GM19372 (cell line): ENCODE data around the gene CACNA2D2.

Source experiments
- ATAC-seq: cut with Tn5 transposase; IDR thresholded peaks from one replicate; pipeline ENCODE4 v1.9.1; 2021; ENCODE audit warnings: mild to moderate bottlenecking, low read depth, moderate library complexity; ENCODE audit not compliant: unreplicated experiment

CACNA2D2 gene

DNA sequence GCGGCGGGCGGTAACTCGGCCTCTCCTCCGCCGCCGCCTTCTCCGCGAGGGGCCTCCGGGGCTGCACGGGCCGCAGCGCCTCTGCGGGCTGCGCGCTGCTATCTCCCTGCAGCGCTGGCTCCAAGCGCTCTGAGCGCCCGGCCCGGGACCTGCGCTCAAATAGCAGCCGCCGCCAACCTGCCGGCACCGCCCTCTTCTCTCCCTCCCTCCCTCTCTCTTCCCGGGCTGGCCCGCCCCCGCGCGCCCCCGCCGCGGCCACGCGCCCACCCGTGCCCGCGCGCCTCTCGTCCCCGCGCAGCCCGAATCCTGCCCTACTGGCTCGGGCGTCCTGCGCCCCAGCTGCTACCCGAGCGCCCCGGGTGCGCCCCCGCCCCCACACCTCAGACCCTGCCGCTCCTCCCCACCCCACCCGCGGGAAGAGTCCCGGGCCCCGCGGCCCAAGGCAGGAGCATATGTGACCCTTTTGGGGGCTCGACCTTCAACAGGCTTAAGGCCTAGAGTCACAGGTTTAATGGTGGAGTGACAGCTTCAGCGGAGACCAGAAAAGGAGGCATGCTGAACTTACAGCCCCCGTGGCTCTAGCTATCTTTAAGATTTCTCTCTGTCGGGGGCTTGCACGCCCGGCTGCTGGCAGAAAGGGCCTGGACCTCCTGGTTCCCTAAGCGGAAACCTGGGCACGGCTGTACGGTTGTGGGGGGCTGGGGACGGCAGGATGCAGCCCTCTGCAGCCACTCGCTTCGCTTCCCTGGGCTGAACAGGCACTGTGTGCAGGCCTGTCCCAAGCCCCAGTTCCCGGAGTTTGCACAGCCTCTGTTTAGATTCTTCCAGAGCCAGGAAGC is at the start of gene CACNA2D2:
TSS of gene CACNA2D2 (minus strand) at position 131 of the 839 bp plus-strand sequence. CDS start 211 bp downstream, outside the sequence.
- no peak for ATAC-seq

DNA sequence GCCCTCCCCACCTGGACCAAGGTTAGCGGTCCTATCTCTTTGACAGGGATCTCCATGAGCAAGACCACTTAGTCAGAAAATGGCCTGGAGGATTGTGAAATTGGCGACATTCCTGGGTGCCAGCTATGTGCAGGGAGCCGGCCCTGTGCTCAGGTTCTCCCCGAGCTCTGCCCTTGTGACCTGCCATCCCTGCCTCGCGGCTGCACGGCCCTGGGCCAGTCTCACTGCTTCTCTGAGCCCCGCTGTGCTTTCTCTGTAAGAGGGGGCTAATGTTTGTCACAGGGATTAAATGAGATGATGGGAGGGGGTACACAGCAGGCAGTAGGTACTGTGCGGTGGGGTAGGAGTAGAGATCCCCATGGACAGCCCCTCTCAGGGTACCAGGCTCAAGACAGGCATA is 49.2 kb upstream of the CACNA2D2 start:
- ATAC-seq, result no peak

DNA sequence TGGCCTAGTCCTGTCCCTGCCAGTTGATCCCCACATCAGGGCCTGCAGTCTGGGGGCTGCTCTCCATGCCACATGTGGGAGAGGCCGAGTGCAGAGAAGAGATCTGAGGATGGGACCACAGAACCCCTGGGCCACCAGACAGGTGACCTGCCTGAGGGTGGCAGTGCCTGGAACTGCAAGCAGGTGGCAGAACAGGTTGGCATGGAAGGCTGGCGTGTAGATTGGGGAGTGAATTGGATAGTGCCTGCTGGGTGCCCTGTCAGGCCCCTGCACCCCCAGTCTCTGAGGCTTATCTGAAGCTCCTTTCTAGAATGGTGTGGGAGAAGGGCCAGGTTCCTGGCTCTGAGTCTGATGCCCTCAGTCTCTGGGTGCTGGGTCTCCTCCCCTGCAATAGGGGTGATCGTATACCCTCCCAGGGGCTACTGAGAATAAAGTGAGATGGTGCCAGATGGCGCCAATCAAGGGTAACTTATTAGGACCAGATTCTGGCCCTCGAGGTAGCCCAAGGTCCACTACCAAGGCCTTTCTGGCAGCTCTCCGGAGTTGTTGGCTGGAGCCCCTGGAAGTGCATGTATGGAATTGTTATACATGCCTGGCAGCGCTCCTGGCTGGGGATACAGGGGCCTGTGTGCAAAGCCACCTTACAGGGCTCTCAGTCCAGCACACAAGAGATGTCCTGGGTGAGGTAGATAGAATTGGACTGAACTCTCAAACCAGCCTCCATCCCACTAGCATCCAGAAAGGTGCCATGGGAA is 48.4 kb upstream of the CACNA2D2 start:
- no peak for ATAC-seq

DNA sequence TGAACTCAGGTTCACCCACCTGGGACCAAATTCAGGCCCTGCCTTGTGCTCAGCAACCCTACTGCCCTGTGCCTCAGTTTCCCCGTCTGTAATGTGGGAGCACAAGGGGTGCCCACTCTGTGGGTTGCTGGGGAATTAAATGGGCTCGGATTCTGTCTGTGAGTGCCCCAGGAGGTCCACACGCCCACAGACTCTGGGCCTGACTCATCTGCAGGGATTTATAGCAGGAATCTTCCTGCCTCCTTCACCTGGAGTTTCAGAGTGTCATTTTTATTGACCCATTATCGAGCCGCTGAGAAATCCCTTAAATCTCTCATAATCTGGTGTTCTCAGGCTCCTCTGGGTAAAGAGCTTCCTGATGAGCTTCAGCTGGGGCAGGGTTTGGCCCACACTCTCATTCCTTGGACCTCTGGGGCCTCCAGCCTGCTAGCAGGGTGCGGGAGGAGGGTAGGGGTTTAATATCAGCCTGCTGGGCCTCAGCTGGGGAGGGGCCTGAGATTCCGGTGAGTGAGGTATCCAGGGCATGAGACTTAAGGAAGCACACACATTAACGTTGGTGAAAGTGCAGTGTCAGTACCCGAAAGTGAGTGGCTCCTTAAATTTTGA is 47.7 kb upstream of the CACNA2D2 start:
- ATAC-seq, result no peak

DNA sequence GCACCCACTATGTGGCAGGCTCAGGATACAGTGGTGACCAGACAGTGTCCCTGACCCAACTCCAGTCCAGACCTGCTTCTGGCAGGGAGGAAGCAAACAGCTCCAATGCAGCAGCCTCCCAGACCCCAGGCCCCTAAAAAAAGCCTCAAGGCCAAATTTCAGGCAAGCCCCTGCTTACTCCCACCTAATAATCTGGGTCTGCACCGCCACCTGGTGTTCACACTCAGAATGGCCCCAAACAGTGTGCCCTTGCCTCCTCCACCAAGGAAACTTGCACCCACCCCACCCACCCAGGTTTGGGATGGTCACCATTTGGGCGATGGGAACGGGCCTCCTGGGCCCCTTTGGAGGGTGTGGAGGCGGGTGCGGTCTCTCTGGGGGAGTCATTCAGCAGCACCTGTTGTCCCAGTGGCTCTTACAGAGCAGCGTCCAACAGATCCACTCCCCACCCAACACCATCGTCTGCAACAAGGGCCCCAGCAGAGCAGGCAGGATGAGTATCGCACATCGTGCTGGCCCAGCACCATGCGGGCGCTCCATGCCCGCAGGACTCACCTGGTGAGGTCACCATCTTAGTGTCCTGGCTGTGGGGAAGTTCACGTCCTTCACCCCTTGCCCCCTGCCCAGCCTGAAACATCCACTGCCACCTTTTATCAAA is 46.8 kb upstream of the CACNA2D2 start:
- no peak for ATAC-seq

DNA sequence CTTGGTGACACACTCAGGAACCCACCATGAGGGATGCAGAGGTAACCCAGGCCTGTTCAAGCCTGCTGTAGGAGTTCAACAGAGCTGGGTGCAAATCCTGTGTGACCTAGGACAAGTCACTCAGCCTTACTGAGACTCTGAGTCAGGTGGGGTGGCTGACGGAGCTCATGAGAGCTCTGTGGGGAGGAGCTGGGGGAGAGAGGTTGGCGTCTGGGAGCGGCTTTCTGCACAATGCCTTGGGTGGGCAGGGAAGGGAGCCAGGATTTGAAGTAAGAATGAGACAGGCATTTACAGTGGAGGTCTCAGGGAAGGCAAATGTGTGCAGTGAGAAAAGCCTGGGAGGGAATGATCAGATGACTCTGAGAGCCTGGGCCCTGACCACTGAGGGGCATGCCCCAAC is 45.8 kb upstream of the CACNA2D2 start:
- ATAC-seq, result no peak

DNA sequence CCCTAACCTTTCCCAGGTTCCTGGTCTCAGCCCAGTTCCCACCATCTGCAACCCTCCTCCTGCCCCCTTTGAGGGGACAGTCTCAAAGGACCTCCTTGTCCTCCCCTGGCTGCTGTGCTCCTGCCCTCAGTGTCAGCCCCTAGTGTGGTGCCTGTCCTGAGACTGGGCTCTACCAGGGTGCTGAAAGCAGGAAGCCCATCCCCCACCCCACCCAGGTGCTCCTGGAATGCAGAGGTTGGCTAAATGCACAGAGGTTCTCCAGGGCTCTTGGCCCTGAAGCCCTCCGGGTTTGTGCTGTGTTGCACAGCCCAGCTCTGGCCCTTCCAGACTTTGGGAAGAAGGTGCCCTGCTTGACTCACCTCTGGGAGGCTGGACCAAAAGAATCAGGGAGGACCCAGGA is 42.3 kb upstream of the CACNA2D2 start:
- no peak for ATAC-seq

DNA sequence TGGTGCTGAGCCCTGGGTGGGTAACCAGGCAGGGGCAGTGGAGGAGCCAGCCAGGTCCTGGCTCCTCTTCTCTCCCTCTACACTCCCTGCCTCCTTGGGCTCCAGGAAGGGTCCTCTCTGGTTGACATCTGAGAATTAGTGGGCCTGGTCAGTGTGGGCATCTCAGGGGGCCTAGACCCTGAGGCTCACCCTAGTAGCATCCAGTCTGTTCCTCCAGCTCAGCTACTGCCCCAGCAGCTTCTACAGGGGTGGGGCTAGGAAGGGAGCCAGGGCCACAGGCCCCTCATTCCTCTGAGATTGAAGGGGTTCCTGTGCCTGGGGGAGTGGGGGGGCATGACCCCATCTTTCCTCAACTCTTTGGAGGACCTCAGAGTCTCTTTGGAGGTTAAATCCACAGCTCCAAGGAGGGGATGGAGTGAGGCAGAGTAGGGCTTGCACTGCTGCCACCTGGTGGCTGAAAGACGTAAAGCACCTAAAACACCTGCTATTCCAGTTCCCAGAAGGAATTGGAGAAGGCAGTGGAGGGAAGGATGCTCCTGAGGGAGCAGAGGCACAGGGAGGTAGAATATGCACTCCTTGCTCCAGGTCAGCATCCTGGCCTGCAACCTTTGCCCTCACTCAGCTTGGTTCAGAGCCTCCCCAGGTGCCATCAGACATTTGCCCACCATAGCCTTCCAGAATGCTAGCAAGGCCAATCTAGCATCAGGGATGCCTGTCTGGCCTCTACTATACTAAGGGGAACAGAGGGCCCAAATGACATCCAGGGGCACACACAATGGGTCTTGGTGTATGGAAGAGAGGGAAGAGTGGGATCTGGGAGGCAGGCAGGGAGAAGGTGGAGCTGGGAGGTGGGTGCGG is 39.0 kb upstream of the CACNA2D2 start:
- no peak for ATAC-seq

DNA sequence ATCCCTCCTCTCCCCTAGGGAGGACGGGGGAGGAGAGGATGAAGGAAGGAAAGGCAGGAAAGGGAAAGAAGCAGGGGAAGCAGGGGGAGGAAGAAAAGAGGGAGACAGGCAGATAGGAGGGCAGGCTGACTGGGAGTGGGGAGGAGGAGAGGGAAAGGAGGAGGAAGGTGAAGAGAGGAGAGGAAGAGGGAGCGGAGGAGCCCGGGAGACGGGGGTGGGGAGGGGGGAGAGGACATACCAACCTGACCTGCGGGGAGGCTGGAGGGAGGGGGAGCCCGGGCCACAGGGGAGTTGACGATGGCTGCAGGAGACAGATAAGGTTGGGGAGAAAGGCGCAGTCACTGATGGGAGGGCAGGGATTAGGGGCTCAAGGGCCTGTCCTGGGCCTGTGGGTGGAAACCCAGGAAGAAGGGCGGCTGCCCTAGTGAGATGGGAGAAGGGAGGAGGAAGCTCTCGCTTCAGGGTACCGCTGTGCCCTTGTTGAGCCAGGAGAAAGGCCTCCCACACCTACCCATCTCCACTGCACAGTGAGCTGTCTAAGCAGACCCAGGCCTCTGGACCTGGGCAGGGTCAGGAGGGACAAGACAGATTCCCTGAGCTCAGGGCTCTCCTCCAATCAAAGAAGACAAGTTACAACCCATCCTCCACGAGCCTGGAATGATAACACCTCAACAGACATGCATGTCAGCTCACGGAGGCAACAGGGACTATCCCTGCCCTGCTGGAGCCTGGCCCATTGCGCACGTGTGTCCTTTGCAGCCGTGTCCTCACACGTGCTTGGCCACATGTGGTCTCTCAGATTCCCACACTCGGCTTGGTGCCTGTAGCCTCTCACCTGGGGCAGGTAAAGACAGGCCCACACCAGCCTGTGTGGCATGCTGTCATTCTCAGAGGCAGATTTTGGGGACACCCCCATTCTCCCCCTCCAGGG is 36.2 kb upstream of the CACNA2D2 start:
- ATAC-seq, result no peak

DNA sequence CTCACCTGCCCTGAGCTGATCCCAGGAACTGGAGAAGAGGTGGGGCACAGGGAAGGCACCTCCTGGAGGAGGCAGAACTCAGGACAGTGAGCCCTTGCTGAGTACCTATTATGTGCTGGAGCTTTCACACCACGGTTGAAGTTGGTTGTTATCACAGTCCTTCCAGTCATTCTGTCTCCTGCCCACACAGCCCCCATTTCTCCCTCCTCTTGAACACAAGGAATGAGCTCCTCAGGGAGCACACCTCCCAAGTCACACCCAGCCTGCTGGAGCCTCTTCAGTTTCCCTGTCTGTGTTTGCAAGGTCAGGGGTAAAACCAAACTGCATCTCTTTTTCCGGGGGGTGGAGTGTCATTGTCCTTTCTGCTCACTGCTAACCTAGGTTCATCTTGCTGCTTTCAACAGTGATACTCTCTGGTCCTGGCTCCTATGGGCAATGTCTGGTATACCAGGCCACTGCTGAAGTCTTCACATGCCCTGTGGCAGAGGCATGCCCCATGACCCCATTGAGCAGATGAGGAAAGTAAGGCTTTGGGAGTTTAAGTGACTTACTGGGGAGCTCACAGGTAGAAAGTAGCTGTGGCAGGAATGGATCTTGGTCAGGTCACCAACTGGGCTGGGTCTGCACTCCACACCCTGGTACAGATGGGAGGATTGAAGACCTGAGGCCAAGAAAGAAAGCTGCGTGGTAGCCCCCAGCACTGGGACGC is 34.1 kb upstream of the CACNA2D2 start:
- no peak for ATAC-seq

DNA sequence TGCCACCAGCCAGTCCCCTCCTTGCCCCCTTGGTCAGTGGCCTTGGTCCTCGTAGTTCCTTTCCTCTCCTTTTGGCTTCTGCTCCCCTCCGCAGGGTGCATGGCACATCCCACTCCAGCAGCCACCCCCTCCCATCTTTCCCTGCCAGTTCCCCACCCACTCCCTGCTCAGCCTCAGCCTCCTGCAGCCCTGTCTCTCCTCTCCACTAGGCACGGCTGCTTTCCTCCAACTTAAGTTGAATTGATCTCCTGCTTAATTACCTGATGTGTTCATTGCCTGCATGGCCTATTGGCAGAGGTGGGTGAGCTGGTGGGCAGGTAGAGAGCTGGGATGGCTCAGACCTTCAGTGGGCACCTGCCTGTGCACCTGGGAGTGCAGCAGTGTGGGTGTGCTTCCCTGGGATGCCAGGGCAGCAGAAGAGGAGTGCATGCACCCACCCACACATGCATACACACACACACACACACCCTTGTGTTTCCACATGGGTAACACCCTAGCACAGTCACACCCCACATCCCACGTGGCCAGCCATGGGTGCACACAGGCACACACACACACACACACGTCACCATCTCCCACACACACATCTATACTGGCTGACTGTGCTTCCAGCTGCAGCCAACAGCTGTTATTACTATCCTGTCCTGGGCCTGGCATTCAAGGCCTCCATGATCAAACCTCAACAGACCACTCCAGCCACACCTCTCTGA is 33.2 kb upstream of the CACNA2D2 start:
- ATAC-seq, result no peak

DNA sequence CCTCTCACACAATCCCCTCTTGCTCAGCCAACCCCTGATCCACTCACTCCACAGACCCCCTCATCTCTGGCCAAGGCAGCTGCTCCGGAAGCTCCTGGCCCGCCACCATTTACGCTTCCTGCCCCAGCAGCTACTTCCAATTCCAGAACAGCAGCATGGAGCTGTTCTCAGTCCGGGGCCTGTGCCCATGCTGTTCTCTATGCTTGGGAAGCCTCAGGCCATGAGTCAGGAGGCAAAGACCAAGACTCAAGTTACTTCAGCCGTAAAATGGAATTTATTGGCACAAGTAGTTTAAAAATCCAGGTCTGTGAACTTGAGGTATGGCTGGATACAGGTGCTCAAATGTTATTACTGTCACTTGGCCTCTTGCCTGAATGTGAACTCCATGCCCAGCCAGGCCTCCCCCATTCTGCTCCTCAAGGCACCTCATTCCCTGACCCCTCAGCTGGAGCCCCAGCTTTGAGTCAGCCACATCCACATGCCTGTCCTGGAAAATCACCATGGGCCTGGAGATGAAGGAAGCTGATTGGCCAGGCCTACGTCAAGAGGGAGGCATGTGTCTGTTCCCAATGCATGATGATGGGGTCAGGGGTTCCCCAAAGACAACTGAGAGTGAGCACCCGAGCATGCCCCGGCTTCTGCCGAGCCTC is 31.4 kb upstream of the CACNA2D2 start:
- no peak for ATAC-seq

DNA sequence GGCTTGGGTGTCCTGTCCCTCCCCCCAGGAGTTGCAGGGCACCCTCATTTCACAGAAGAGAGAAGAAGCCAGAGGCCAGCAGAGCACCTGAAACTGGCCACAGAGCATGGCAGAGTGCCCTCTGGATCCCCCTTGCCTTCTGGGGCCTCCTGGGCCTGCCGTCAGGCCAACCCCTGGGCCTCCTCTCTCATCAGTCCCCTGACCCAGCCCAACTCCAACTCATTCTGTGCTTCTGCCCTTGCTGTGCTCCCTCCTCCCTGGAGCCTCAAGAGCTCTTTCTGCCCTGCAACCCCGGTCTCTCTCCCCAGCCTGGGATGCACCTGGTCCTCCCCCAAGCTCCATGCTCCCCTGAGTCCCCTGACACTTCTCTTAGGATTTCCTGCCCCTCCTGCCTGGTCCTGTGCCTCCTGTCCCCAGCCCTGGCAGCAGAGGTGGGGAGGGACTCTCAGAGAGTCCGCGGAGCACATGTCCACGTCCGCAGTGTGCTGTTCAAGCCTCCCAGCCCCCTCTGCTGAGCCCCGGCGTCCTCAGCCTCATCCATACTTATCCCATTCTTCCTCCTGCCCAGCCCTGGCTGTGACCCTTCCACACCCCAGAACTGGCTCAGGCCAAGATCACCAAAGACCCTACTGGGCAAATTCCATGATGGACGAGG is 30.5 kb upstream of the CACNA2D2 start:
- ATAC-seq, result no peak

DNA sequence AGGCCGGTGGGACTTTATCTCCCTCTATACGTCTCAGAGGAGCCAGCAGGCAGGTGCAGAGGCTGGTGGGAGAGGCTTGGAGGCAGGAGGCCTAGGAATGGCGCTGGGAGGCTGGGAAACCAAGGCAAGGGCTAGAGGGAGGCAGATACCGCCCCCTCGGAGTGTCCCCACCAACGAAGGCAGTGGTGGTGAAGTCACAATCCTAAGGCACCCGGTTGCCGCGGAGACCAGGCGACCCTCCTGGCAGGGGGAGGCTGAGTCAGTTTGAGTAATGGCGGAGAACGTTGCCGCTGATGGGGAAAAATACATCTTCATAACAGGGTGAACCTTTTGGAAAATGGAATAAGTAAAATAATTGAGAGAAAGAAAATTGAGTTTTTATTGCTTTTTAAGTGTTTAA is 29.9 kb upstream of the CACNA2D2 start:
- no peak for ATAC-seq

DNA sequence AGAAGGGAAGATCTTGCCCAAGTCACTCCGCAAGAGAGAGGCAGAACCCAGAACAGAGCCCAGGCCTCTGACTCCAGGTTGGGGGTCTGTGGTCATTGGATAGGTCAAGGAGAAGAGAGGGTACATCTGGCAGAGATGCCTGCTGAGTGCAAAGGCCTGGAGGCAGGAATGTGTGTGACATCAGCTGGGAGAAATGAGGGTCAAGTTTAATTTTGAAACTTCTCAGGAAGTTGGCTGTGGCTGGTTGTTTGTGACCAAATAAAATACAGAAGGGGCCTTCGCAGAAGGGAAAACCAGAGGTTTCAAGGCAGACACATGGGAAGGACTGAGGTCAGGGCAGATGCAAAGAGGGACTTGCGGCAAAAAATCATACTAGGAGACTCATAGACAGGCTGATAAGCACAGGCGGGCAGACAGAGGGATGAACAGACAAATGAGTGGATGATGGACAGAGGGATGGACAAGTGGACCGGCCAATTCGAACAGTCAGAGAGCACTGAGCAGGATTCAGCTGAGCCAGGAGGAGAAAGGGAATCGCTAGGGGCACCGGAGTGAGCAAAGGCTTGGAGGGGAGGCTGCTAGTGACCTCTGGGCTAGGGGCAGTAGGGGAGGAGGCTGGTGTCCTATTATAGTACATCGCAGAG is 28.8 kb upstream of the CACNA2D2 start:
- no peak for ATAC-seq

DNA sequence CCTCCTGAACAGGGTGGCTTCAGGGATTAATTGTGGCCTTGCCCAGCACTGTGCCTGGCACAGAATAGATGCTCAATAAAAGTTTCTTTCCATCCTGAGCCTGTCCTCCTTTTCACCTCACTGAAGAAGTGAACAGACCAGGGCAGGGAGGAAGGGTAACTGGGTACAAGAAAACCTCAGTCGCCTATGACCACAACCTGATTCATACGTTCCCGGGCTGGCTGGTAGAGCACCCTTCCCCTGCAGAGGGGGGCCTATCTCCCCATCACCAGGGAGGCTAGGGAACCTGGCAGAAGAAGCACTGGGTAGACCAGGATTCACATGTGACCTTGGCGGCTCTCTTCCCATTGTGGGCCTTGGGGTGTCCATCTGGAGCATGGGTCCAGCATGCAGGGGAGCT is 27.8 kb upstream of the CACNA2D2 start:
- no peak for ATAC-seq
